ENCODE data around the gene MXRA8.

MXRA8 gene

GRCh38 chr1:1348420-1349255 is 9.7 kb downstream of the MXRA8 start:
- no peak for DNase-seq (ENCODE audit: low read depth)

GRCh38 chr1:1347663-1348419 is 10.5 kb downstream of the MXRA8 start:
- DNase-seq (ENCODE audit: low read depth) = no peak

GRCh38 chr1:1347026-1347595 is 11.2 kb downstream of the MXRA8 start:
- DNase-seq (ENCODE audit: low read depth) = no peak

GRCh38 chr1:1346501-1346890 is 11.9 kb downstream of the MXRA8 start:
- DNase-seq (ENCODE audit: low read depth) = no peak

GRCh38 chr1:1345860-1346500 is 12.4 kb downstream of the MXRA8 start:
- DNase-seq (ENCODE audit: low read depth) = no peak

- DNase-seq (ENCODE audit: low read depth) = no peak
Measured at GRCh38 chr1:1345384-1345783, 13.0 kb downstream of the MXRA8 start.

- DNase-seq (ENCODE audit: low read depth) = peak; percentile 37
Measured at GRCh38 chr1:1344655-1345361, 13.5 kb downstream of the MXRA8 start.

GRCh38 chr1:1343811-1344421 is 14.4 kb downstream of the MXRA8 start:
- DNase-seq (ENCODE audit: low read depth) = no peak

- no peak for DNase-seq (ENCODE audit: low read depth)
Measured at GRCh38 chr1:1342584-1343115, 15.7 kb downstream of the MXRA8 start.

GRCh38 chr1:1342061-1342562 is 16.2 kb downstream of the MXRA8 start:
- DNase-seq (ENCODE audit: low read depth) = no peak

GRCh38 chr1:1341549-1342021 is 16.8 kb downstream of the MXRA8 start:
- no peak for DNase-seq (ENCODE audit: low read depth)

GRCh38 chr1:1340791-1341548 is 17.4 kb downstream of the MXRA8 start:
- DNase-seq (ENCODE audit: low read depth) = no peak

- no peak for DNase-seq (ENCODE audit: low read depth)
Measured at GRCh38 chr1:1340185-1340584, 18.2 kb downstream of the MXRA8 start.

GRCh38 chr1:1338278-1338677 is 20.1 kb downstream of the MXRA8 start:
- DNase-seq (ENCODE audit: low read depth) = no peak

GRCh38 chr1:1337793-1338147 is 20.6 kb downstream of the MXRA8 start:
- DNase-seq (ENCODE audit: low read depth) = no peak

GRCh38 chr1:1336931-1337792 is 21.2 kb downstream of the MXRA8 start:
- DNase-seq (ENCODE audit: low read depth) = no peak

GRCh38 chr1:1336446-1336845 is 21.9 kb downstream of the MXRA8 start:
- DNase-seq (ENCODE audit: low read depth) = no peak

- DNase-seq (ENCODE audit: low read depth) = no peak
Measured at GRCh38 chr1:1335792-1336248, 22.5 kb downstream of the MXRA8 start.

- DNase-seq (ENCODE audit: low read depth) = no peak
Measured at GRCh38 chr1:1335283-1335682, 23.1 kb downstream of the MXRA8 start.
